Neural progenitor cell (in vitro differentiated cells): ENCODE measurements around the gene TNFRSF21. TPM values are rescaled to one million over a fixed set of nuclear protein-coding genes. Genes with fewer than 3 reads are reported as not detected.
"Not testable (repeated sequence)": the region's sequence is repeated elsewhere in the genome, so short reads cannot be mapped to it uniquely, and the experiment has no call there.

ENCODE experiments used
- DNase-seq: peaks from one replicate; pipeline ENCODE4 v3.0.0-alpha.2; 2016; ENCODE audit warnings: low spot score
- H2AFZ ChIP-seq: fragments of 200-600 bp; sonication (generic); replicated peaks from 2 replicates; pipeline ENCODE4 v1.6.1; 2016; ENCODE audit warnings: antibody characterized with exemption
- H3F3A ChIP-seq: fragments of 200-600 bp; sonication (generic); 2 replicates; pipeline ENCODE4 v1.6.1; 2016; ENCODE audit warnings: antibody characterized with exemption, low read depth
- H3K27ac ChIP-seq: fragments of 200-600 bp; sonication (generic); 2 replicates; pipeline ENCODE4 v1.5.1; 2016; ENCODE audit warnings: mild to moderate bottlenecking
- H3K27me3 ChIP-seq: fragments of 200-600 bp; sonication (generic); 2 replicates; pipeline ENCODE4 v1.6.1; 2016; ENCODE audit warnings: mild to moderate bottlenecking, moderate library complexity
- H3K36me3 ChIP-seq: fragments of 200-600 bp; sonication (generic); 2 replicates; pipeline ENCODE4 v1.5.1; 2016
- H3K4me1 ChIP-seq: fragments of 200-600 bp; sonication (generic); 2 replicates; pipeline ENCODE4 v1.6.1; 2016; ENCODE audit warnings: mixed run types
- H3K4me2 ChIP-seq: fragments of 200-600 bp; sonication (generic); 2 replicates; pipeline ENCODE4 v1.6.1; 2016
- H3K4me3 ChIP-seq: fragments of 200-600 bp; sonication (generic); 2 replicates; pipeline ENCODE4 v1.5.1; 2016
- H3K79me2 ChIP-seq: fragments of 200-600 bp; sonication (generic); 2 replicates; pipeline ENCODE4 v1.6.1; 2016; ENCODE audit warnings: low read depth
- H3K9ac ChIP-seq: fragments of 200-600 bp; sonication (generic); 2 replicates; pipeline ENCODE4 v1.6.1; 2016
- H3K9me3 ChIP-seq: fragments of 200-600 bp; sonication (generic); 2 replicates; pipeline ENCODE4 v1.5.1; 2016; ENCODE audit warnings: low read depth
- H4K20me1 ChIP-seq: fragments of 200-600 bp; sonication (generic); 2 replicates; pipeline ENCODE4 v1.6.1; 2016; ENCODE audit warnings: low read depth
- H3K27ac Mint-ChIP-seq: 3 replicates; pipeline ENCODE4 v1.8.0; 2021; ENCODE audit warnings: mixed read lengths
- H3K27me3 Mint-ChIP-seq: 2 replicates; pipeline ENCODE4 v1.8.0; 2022; ENCODE audit warnings: low read depth, mild to moderate bottlenecking, inconsistent platforms, moderate library complexity, mixed read lengths; ENCODE audit not compliant: insufficient read depth
- H3K36me3 Mint-ChIP-seq: 3 replicates; pipeline ENCODE4 v1.8.0; 2021; ENCODE audit warnings: mixed read lengths
- H3K4me1 Mint-ChIP-seq: 3 replicates; pipeline ENCODE4 v1.8.0; 2021; ENCODE audit warnings: mixed read lengths
- H3K4me3 Mint-ChIP-seq: 3 replicates; pipeline ENCODE4 v1.8.0; 2021; ENCODE audit warnings: mild to moderate bottlenecking, moderate library complexity, mixed read lengths
- H3K9me3 Mint-ChIP-seq: 3 replicates; pipeline ENCODE4 v1.8.0; 2020; ENCODE audit warnings: mixed read lengths
- CTCF ChIP-seq: fragments of 200-600 bp; sonication (generic); IDR thresholded peaks from 2 replicates; pipeline ENCODE4 v1.5.1; 2017; ENCODE audit warnings: antibody characterized with exemption, mild to moderate bottlenecking
- EZH2 ChIP-seq: fragments of 200-600 bp; sonication (generic); IDR thresholded peaks from 2 replicates; pipeline ENCODE4 v1.6.1; 2017; ENCODE audit warnings: antibody characterized with exemption, mild to moderate bottlenecking, moderate library complexity
- EZH2phosphoT487 ChIP-seq: fragments of 200-600 bp; sonication (generic); IDR thresholded peaks from 2 replicates; pipeline ENCODE4 v1.6.1; 2017; ENCODE audit warnings: antibody characterized with exemption
- total RNA-seq: library from RNA; depleted of rRNA; stranded (reverse); fragments of >200 nt; gene quantifications from 2 replicates; pipeline ENCODE4 v1.2.3, GENCODE V29; 2015; ENCODE audit warnings: low replicate concordance

The TNFRSF21 gene
- total RNA-seq, 1 donor from 2014 or later: 16.9 TPM

- TF ChIP-seq EZH2phosphoT487: no peak
- no peak for TF ChIP-seq EZH2
- no peak for TF ChIP-seq CTCF
- H3K27ac ChIP-seq: no peak overlapping the region
- H3K79me2 ChIP-seq: peaks cover 55% of the 10 kb centered on the region
- H3F3A ChIP-seq: peaks cover 19% of the 10 kb centered on the region
- Mint-ChIP-seq H3K4me3 (no peak overlapping the region), H3K9me3 (peaks cover 12% of the 10 kb centered on the region), H3K36me3 (peaks cover 26% of the 10 kb centered on the region), H3K27ac (no peak overlapping the region), H3K4me1 (peaks cover 5% of the 10 kb centered on the region), H3K27me3 (no peaks in the 10 kb centered on the region)
- H3K4me1 ChIP-seq: peaks cover 27% of the 10 kb centered on the region
- no peak overlapping the region for H3K4me3 ChIP-seq
- H3K36me3 ChIP-seq: no peaks in the 10 kb centered on the region
- H3K27me3 ChIP-seq: no peaks in the 10 kb centered on the region
- no peak for DNase-seq
- no peaks in the 10 kb centered on the region for H3K9me3 ChIP-seq
- H3K9ac ChIP-seq: no peak overlapping the region
- no peaks in the 10 kb centered on the region for H4K20me1 ChIP-seq
- no peak overlapping the region for H3K4me2 ChIP-seq
- no peak overlapping the region for H2AFZ ChIP-seq
These were observed 32.0 kb downstream of the TNFRSF21 start for GRCh38 chr6:47277702-47278101.

GRCh38 chr6:47276377-47276776, 33.3 kb downstream of the TNFRSF21 start:
- H3K4me1 ChIP-seq: peaks cover 27% of the 10 kb centered on the region
- TF ChIP-seq EZH2: no peak
- no peak for TF ChIP-seq CTCF
- TF ChIP-seq EZH2phosphoT487: no peak
- H3K9ac ChIP-seq: no peak overlapping the region
- no peak overlapping the region for H2AFZ ChIP-seq
- no peak overlapping the region for H3K4me3 ChIP-seq
- peaks cover 5% of the 10 kb centered on the region for H3K4me1 Mint-ChIP-seq
- peaks cover 19% of the 10 kb centered on the region for H3F3A ChIP-seq
- H3K27ac ChIP-seq: no peak overlapping the region
- DNase-seq: no peak
- H3K36me3 Mint-ChIP-seq: peaks cover 33% of the 10 kb centered on the region
- peaks cover 69% of the 10 kb centered on the region for H3K79me2 ChIP-seq
- peaks cover 2% of the 10 kb centered on the region for H3K27me3 Mint-ChIP-seq
- no peak overlapping the region for H3K4me3 Mint-ChIP-seq
- H3K9me3 Mint-ChIP-seq: peaks cover 12% of the 10 kb centered on the region
- H3K4me2 ChIP-seq: no peak overlapping the region
- H3K36me3 ChIP-seq: no peaks in the 10 kb centered on the region
- no peaks in the 10 kb centered on the region for H3K27me3 ChIP-seq
- H3K9me3 ChIP-seq: no peaks in the 10 kb centered on the region
- no peak overlapping the region for H3K27ac Mint-ChIP-seq
- H4K20me1 ChIP-seq: no peaks in the 10 kb centered on the region

- Histone ChIP-seq H3K4me1 (peaks cover 25% of the 10 kb centered on the region), H3F3A (peaks cover 16% of the 10 kb centered on the region), H3K27me3 (no peaks in the 10 kb centered on the region), H3K27ac (no peak overlapping the region), H3K4me3 (no peak overlapping the region), H3K79me2 (peaks cover 76% of the 10 kb centered on the region), H4K20me1 (no peaks in the 10 kb centered on the region), H3K4me2 (no peak overlapping the region), H2AFZ (no peak overlapping the region), H3K36me3 (no peaks in the 10 kb centered on the region), H3K9ac (no peak overlapping the region), H3K9me3 (no peaks in the 10 kb centered on the region)
- no peak for TF ChIP-seq CTCF
- no peak for TF ChIP-seq EZH2
- no peak for TF ChIP-seq EZH2phosphoT487
- peaks cover 2% of the 10 kb centered on the region for H3K27me3 Mint-ChIP-seq
- H3K9me3 Mint-ChIP-seq: peaks cover 14% of the 10 kb centered on the region
- H3K4me3 Mint-ChIP-seq: no peak overlapping the region
- peaks cover 37% of the 10 kb centered on the region for H3K36me3 Mint-ChIP-seq
- peaks cover 5% of the 10 kb centered on the region for H3K4me1 Mint-ChIP-seq
- no peak overlapping the region for H3K27ac Mint-ChIP-seq
- no peak for DNase-seq
These were observed 34.1 kb downstream of the TNFRSF21 start for GRCh38 chr6:47275640-47276039.

GRCh38 chr6:47275132-47275531, 34.6 kb downstream of the TNFRSF21 start:
- not testable (repeated sequence) for H2AFZ ChIP-seq, H3K9ac ChIP-seq, DNase-seq, H3K27me3 ChIP-seq, H3K9me3 ChIP-seq, H3K27ac ChIP-seq, H3K27me3 Mint-ChIP-seq, H3K36me3 ChIP-seq, H3K4me3 ChIP-seq, H3K4me3 Mint-ChIP-seq, H4K20me1 ChIP-seq, H3K4me2 ChIP-seq, H3K4me1 Mint-ChIP-seq, H3K27ac Mint-ChIP-seq
- H3K36me3 Mint-ChIP-seq: peaks cover 39% of the 10 kb centered on the region
- peaks cover 81% of the 10 kb centered on the region for H3K79me2 ChIP-seq
- H3K4me1 ChIP-seq: peaks cover 20% of the 10 kb centered on the region
- peaks cover 14% of the 10 kb centered on the region for H3K9me3 Mint-ChIP-seq
- H3F3A ChIP-seq: peaks cover 11% of the 10 kb centered on the region
